ENCODE data around the gene EPHA7.

The EPHA7 gene

DNA sequence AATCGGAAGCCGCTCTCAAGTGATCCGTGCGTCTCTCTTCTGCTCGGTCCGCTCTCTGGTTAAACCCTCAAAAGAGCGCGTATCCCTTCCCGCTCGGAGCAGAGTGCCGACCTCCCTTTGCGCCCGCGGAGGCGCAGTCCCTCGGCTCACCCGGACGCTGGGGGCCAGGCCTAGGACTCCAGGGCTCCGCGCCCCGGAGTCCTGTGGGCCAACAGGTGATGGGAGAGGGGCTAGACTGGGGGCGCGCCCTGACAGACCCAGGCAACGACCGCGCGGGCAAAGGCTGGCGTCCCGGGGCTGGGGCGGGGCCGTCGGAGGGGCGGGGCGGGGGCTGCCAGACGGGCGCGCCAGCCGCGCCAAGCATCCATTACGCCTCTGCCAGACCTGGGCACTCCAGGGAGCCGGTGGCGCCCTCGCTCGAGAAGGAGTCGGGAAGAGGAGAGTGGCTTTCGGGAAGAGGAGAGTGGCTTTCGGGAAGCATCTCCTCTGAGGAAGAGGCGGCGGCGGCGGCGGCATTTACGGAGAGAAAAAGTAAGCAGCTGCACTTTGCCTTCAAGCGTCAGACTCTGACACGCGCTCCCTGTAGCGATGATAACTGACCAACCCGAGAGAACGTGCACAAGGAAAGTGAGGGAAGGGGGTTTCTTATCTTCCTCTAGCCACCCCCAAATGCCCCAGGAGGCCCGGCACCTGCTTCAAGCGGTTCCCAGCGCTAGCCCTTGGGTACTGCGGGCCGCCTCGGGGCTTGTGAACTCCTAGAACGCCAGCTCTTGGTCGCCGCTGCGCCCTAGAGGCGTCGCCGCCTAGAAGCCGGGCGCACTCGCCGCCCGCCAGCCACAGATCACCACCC, 2.6 kb downstream of the EPHA7 start:
- H3K9me3 Mint-ChIP-seq (ENCODE audit: low read depth), result no peaks in the 10 kb centered on the region
- no peak overlapping the region for H3K27ac Mint-ChIP-seq
- peaks cover 31% of the 10 kb centered on the region for H3K4me1 Mint-ChIP-seq (ENCODE audit: low read depth)
- no peaks in the 10 kb centered on the region for H3K36me3 Mint-ChIP-seq
- H3K27me3 Mint-ChIP-seq, result peaks cover 34% of the 10 kb centered on the region
- H3K4me3 Mint-ChIP-seq, result peak overlapping the region; percentile 66

GRCh38 chr6:93413190-93413589, 6.2 kb downstream of the EPHA7 start:
- Mint-ChIP-seq H3K9me3 (ENCODE audit: low read depth) (no peaks in the 10 kb centered on the region), H3K4me3 (no peak overlapping the region), H3K27me3 (peaks cover 16% of the 10 kb centered on the region), H3K36me3 (no peaks in the 10 kb centered on the region), H3K27ac (no peak overlapping the region), H3K4me1 (ENCODE audit: low read depth) (peaks cover 12% of the 10 kb centered on the region)

DNA sequence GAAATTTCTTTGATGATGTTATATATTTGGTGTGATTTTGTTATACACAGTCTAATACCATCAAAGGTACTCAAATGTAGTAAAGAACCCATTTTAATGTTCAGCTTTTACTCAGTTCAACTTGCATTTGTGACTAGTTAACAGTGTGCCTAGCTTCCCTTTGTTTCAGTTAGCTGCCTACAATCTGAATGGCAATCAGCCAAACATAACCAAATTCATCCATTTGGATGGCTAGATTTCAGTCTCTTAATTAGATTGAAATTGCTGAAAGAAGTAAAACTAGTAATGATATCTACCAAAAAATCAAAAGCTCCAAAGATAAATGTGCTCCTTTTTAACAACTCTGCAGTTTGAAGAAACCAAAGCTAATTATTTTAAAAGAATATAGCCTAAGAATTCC, 6.9 kb downstream of the EPHA7 start:
- Mint-ChIP-seq H3K4me3 (no peak overlapping the region), H3K36me3 (no peaks in the 10 kb centered on the region), H3K9me3 (ENCODE audit: low read depth) (no peaks in the 10 kb centered on the region), H3K27me3 (peaks cover 11% of the 10 kb centered on the region), H3K27ac (no peak overlapping the region), H3K4me1 (ENCODE audit: low read depth) (peaks cover 6% of the 10 kb centered on the region)

DNA sequence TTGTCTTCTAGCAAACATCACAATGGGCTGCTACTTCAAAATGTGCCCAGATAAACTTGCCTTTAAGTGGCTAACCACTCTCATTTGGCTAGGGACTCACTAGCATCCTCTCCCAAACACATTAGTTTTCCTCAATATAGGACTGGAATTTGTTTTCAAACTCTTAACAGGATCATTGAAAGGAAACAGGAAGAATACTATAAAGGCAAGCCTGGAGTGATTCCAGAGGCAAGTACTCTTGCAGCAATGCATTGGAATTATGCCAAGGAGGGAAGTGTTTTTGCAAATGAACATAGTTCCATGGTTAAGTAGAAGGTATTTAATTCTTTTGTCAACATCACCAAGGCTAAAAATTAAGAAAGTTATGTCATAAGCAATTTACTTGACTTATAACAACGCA, 12.2 kb downstream of the EPHA7 start:
- Mint-ChIP-seq H3K4me1 (ENCODE audit: low read depth) (no peaks in the 10 kb centered on the region), H3K27ac (no peak overlapping the region), H3K4me3 (no peak overlapping the region), H3K9me3 (ENCODE audit: low read depth) (no peaks in the 10 kb centered on the region), H3K36me3 (no peaks in the 10 kb centered on the region), H3K27me3 (no peaks in the 10 kb centered on the region)

- Mint-ChIP-seq H3K27ac (no peak overlapping the region), H3K9me3 (ENCODE audit: low read depth) (no peaks in the 10 kb centered on the region), H3K4me3 (no peak overlapping the region), H3K27me3 (no peaks in the 10 kb centered on the region), H3K36me3 (no peaks in the 10 kb centered on the region), H3K4me1 (ENCODE audit: low read depth) (no peaks in the 10 kb centered on the region)
Observed at GRCh38 chr6:93403390-93403789, 16.0 kb downstream of the EPHA7 start.

- Mint-ChIP-seq H3K27ac (no peak overlapping the region), H3K27me3 (no peaks in the 10 kb centered on the region), H3K36me3 (no peaks in the 10 kb centered on the region), H3K4me1 (ENCODE audit: low read depth) (no peaks in the 10 kb centered on the region), H3K4me3 (no peak overlapping the region), H3K9me3 (ENCODE audit: low read depth) (peaks cover 5% of the 10 kb centered on the region)
Observed at GRCh38 chr6:93398723-93399122, 20.6 kb downstream of the EPHA7 start.

GRCh38 chr6:93394471-93394870, 24.9 kb downstream of the EPHA7 start:
- Mint-ChIP-seq H3K4me1 (ENCODE audit: low read depth) (no peaks in the 10 kb centered on the region), H3K4me3 (no peak overlapping the region), H3K36me3 (no peaks in the 10 kb centered on the region), H3K27ac (no peak overlapping the region), H3K9me3 (ENCODE audit: low read depth) (peaks cover 5% of the 10 kb centered on the region), H3K27me3 (no peaks in the 10 kb centered on the region)

GRCh38 chr6:93393554-93394074, 25.7 kb downstream of the EPHA7 start:
- no peaks in the 10 kb centered on the region for H3K27me3 Mint-ChIP-seq
- no peak overlapping the region for H3K27ac Mint-ChIP-seq
- H3K4me3 Mint-ChIP-seq, result no peak overlapping the region
- H3K9me3 Mint-ChIP-seq (ENCODE audit: low read depth), result peaks cover 5% of the 10 kb centered on the region
- H3K4me1 Mint-ChIP-seq (ENCODE audit: low read depth), result no peaks in the 10 kb centered on the region
- H3K36me3 Mint-ChIP-seq, result no peaks in the 10 kb centered on the region

DNA sequence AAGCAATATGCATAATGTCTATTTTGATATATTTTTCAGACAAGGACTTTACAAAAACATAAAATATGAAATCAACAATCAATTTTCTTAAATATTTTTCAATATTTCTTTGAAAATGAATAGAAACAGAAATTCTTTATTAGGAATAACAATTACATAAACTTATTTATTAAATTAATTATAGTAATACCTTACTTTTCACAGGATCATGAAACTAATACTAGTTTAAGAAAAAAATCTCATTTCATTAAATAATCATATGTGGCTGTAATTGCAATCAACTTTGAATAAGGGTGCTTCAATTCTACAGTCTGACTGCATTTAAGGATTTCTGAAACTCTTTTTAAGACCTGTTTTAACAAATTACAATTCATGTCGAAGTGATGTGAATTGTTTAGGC, 26.6 kb downstream of the EPHA7 start:
- no peaks in the 10 kb centered on the region for H3K4me1 Mint-ChIP-seq (ENCODE audit: low read depth)
- H3K36me3 Mint-ChIP-seq, result no peaks in the 10 kb centered on the region
- no peak overlapping the region for H3K27ac Mint-ChIP-seq
- no peaks in the 10 kb centered on the region for H3K27me3 Mint-ChIP-seq
- H3K4me3 Mint-ChIP-seq, result no peak overlapping the region
- H3K9me3 Mint-ChIP-seq (ENCODE audit: low read depth), result peaks cover 5% of the 10 kb centered on the region

- Mint-ChIP-seq H3K27me3 (no peaks in the 10 kb centered on the region), H3K36me3 (no peaks in the 10 kb centered on the region), H3K4me1 (ENCODE audit: low read depth) (no peaks in the 10 kb centered on the region), H3K27ac (no peak overlapping the region), H3K9me3 (ENCODE audit: low read depth) (peaks cover 5% of the 10 kb centered on the region), H3K4me3 (no peak overlapping the region)
Observed at GRCh38 chr6:93391965-93392364, 27.4 kb downstream of the EPHA7 start.

DNA sequence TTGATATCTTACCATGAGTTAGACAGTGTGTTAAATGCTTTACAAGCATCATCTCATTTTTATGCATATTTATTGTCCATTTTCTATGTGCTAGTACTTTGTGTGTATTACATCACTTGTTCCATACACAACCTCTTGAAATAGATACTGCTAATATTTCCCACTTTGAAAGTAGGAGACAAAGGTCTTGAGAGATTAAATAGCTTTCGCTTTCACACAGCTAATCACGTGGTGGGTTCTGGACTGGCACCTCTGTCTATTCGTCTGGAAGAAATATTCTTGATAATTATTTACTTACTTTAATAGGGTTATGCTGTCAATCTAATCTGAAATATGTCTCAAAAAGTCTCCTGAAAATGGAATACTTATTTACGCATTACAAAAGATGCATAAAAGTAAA, 30.2 kb downstream of the EPHA7 start:
- no peak overlapping the region for H3K4me3 Mint-ChIP-seq
- H3K9me3 Mint-ChIP-seq (ENCODE audit: low read depth), result no peaks in the 10 kb centered on the region
- H3K27ac Mint-ChIP-seq, result no peak overlapping the region
- no peaks in the 10 kb centered on the region for H3K4me1 Mint-ChIP-seq (ENCODE audit: low read depth)
- no peaks in the 10 kb centered on the region for H3K36me3 Mint-ChIP-seq
- no peaks in the 10 kb centered on the region for H3K27me3 Mint-ChIP-seq

- no peaks in the 10 kb centered on the region for H3K9me3 Mint-ChIP-seq (ENCODE audit: low read depth)
- H3K27ac Mint-ChIP-seq, result no peak overlapping the region
- no peak overlapping the region for H3K4me3 Mint-ChIP-seq
- H3K4me1 Mint-ChIP-seq (ENCODE audit: low read depth), result no peaks in the 10 kb centered on the region
- H3K27me3 Mint-ChIP-seq, result no peaks in the 10 kb centered on the region
- no peaks in the 10 kb centered on the region for H3K36me3 Mint-ChIP-seq
Observed at GRCh38 chr6:93388070-93388469, 31.3 kb downstream of the EPHA7 start.

DNA sequence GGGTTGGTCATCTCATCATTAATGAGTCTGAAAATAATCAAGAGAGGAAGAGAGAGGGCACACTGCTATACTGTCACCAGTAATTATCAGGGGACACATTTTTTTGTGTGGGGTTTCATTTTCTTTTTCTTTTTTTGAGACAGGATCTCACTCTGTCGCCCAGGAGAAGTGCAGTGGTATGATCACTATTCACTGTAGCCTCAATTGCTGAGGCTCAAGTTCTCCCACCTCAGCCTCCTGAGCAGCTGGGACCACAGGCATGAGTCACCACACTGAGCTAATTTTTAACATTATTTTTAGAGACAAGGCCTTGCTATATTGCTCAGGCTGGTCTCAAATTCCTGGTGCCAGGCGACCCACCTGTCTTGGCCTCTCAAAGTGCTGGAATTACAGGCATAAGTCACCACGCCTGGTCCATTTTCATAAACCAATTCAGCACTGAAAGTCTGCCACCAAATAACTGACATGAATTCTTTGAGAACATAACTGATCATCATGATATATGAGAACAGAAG, 43.3 kb downstream of the EPHA7 start:
- Mint-ChIP-seq H3K9me3 (ENCODE audit: low read depth) (peaks cover 5% of the 10 kb centered on the region), H3K4me1 (ENCODE audit: low read depth) (no peaks in the 10 kb centered on the region), H3K4me3 (no peak overlapping the region), H3K27me3 (no peaks in the 10 kb centered on the region), H3K27ac (no peak overlapping the region), H3K36me3 (no peaks in the 10 kb centered on the region)

- Mint-ChIP-seq H3K4me3 (no peak overlapping the region), H3K27ac (no peak overlapping the region), H3K9me3 (ENCODE audit: low read depth) (no peaks in the 10 kb centered on the region), H3K4me1 (ENCODE audit: low read depth) (no peaks in the 10 kb centered on the region), H3K27me3 (no peaks in the 10 kb centered on the region), H3K36me3 (no peaks in the 10 kb centered on the region)
Observed at GRCh38 chr6:93373445-93373844, 45.9 kb downstream of the EPHA7 start.

DNA sequence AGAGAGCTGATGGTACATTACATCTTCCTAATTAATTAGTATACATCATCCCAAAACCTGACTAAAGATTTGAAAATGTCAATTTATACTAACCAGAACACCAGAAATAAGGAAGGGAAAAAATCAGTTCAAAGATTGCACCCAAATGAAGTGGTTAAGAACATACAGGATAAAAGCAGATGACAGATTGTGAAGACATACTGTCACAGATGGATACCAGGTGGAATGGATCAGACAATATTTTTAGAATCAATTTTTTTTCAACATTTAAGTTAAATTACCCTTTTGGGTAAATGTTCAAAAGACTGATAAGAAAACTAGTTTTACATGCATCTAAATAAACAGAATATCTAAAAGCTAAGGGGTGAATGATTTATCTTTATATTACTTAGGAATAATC, 47.6 kb downstream of the EPHA7 start:
- H3K27ac Mint-ChIP-seq, result no peak overlapping the region
- no peaks in the 10 kb centered on the region for H3K27me3 Mint-ChIP-seq
- no peaks in the 10 kb centered on the region for H3K9me3 Mint-ChIP-seq (ENCODE audit: low read depth)
- no peaks in the 10 kb centered on the region for H3K4me1 Mint-ChIP-seq (ENCODE audit: low read depth)
- no peaks in the 10 kb centered on the region for H3K36me3 Mint-ChIP-seq
- H3K4me3 Mint-ChIP-seq, result no peak overlapping the region

All from activated naive CD8-positive, alpha-beta T cell (primary cell).